ENCODE measurements around the gene MAML2. TPM values are rescaled to one million over a fixed set of nuclear protein-coding genes. Genes with fewer than 3 reads are reported as not detected.

MAML2 gene
- total and polyA plus RNA-seq, 2 of the 8 experiments (the other 6 are each of a cell fraction or from before 2014, with no cell fraction given), result 3.8 to 6.6 TPM

GRCh38 chr11:96136613-96137298 lies 206.2 kb downstream of the MAML2 start (continued):
- TF ChIP-seq ATF2 (IDR thresholded peaks at IDR 0.05; ENCODE audit: low read length) (no peak), BACH1 (IDR thresholded peaks at IDR 0.05; ENCODE audit: low read length) (no peak), E2F6 (IDR thresholded peaks at IDR 0.05) (no peak)
